ENCODE data around the gene NRTN.

- no peak for TF ChIP-seq CTCF (IDR thresholded peaks at IDR 0.05; ENCODE audit: low read depth, low read length)
- TF ChIP-seq EZH2phosphoT487 (IDR thresholded peaks at IDR 0.05; ENCODE audit: low read depth), result no peak
Measured at GRCh38 chr19:5784581-5785147, 20.2 kb upstream of the NRTN start, which contains the start of gene PRR22.

Measured in OCI-LY3 (cell line).